DMS53 treated with DMSO at 0.1 percent for 48 hours (cell line): Measurements from ENCODE around the gene EIF5B.
"Not testable (repeated sequence)": the region's sequence is repeated elsewhere in the genome, so short reads cannot be mapped to it uniquely, and the experiment has no call there.

Experiments used
- DNase-seq: peaks from one replicate; lab custom pipeline; 2025; ENCODE audit not compliant: unreplicated experiment; lab: John Stamatoyannopoulos, UW

The EIF5B gene

GRCh38 chr2:99356853-99357252, 19.7 kb downstream of the EIF5B start:
- DNase-seq = no peak

GRCh38 chr2:99365661-99366060, 28.5 kb downstream of the EIF5B start:
- DNase-seq = no peak

GRCh38 chr2:99368854-99369253, 31.7 kb downstream of the EIF5B start:
- DNase-seq = not testable (repeated sequence)

- DNase-seq = no peak
Measured at GRCh38 chr2:99373144-99373543, 36.0 kb downstream of the EIF5B start.

GRCh38 chr2:99374747-99375146, 37.6 kb downstream of the EIF5B start:
- DNase-seq = no peak

GRCh38 chr2:99376254-99376864, 39.2 kb downstream of the EIF5B start:
- DNase-seq = no peak

- DNase-seq = no peak
Measured at GRCh38 chr2:99377879-99378278, 40.7 kb downstream of the EIF5B start.

- DNase-seq = no peak
Measured at GRCh38 chr2:99380376-99381010, 43.3 kb downstream of the EIF5B start.

GRCh38 chr2:99382143-99382542, 45.0 kb downstream of the EIF5B start:
- no peak for DNase-seq

GRCh38 chr2:99386011-99386410, 48.8 kb downstream of the EIF5B start:
- no peak for DNase-seq

- no peak for DNase-seq
Measured at GRCh38 chr2:99388892-99389291, 51.7 kb downstream of the EIF5B start.

- no peak for DNase-seq
Measured at GRCh38 chr2:99389371-99389770, 52.2 kb downstream of the EIF5B start.

GRCh38 chr2:99389946-99390345, 52.8 kb downstream of the EIF5B start:
- no peak for DNase-seq

GRCh38 chr2:99395589-99396130, 58.5 kb downstream of the EIF5B start:
- no peak for DNase-seq

GRCh38 chr2:99397266-99397920, 60.2 kb downstream of the EIF5B start:
- no peak for DNase-seq

GRCh38 chr2:99398303-99398702, 61.1 kb downstream of the EIF5B start:
- no peak for DNase-seq

- no peak for DNase-seq
Measured at GRCh38 chr2:99399063-99399462, 61.9 kb downstream of the EIF5B start.

GRCh38 chr2:99399795-99400194, 62.6 kb downstream of the EIF5B start:
- DNase-seq = no peak

- no peak for DNase-seq
Measured at GRCh38 chr2:99401841-99402240, 64.7 kb downstream of the EIF5B start.

- DNase-seq = no peak
Measured at GRCh38 chr2:99403084-99403483, 65.9 kb downstream of the EIF5B start.

- no peak for DNase-seq
Measured at GRCh38 chr2:99403524-99403923, 66.3 kb downstream of the EIF5B start.
